Non-pigmented ciliary epithelial cell (primary cell): ENCODE measurements around the gene MB21D2.

Experiments
- DNase-seq: peaks from one replicate; pipeline ENCODE4 v3.0.0-alpha.2; 2010; ENCODE audit warnings: low read depth

The MB21D2 gene

GRCh38 chr3:192833177-192833890 lies 84.3 kb downstream of the MB21D2 start:
- no peak for DNase-seq

DNA sequence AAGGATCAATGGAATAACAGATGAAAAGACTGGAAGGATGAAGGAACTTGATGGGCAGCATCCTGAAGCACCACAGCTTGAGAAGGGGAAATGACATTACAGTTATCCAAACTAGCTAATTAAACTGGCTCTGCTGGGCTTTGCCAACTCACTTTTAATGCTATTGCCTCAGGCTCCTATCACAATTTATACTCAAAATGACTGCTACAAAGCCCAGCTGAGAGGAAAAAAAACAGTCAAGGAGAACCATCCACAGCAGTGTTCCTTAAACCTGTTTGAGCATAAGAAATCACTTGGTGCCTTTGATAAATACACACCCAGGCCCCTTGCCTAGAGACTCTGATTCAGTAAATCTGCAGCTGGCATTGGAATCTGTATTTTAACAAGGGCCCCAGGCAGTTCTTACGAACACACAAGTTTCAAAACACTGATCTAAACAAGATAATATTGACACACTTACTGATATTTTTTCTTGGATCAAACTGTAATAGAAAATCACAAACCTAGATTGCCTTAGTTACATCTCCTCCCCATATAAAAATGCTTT lies 85.8 kb downstream of the MB21D2 start:
- DNase-seq = no peak

DNA sequence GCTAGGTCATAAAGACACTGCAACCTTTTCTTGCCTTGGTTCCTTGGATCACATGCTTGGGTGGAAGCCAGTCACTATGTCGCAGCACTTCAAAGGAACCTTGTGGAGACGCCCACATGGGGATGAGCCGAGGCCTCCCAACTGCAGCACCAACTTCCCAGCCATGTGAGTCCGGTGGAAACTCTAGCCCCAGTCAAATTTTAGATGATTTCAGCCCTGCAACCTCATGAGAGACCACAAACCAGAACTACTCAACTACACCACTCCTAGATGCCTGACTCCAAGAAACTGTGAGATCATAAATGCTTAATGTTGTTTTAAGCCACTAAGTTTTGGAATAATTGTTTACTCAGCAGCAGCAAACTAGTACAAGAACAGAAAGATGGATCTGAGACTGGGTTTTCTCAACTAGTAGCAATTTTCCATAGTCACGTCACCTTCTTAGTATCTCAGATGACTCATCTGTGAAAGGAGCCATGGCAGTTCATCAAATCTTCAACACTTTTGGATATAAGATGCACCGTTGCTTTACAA lies 86.5 kb downstream of the MB21D2 start:
- peak; percentile 88 for DNase-seq

DNA sequence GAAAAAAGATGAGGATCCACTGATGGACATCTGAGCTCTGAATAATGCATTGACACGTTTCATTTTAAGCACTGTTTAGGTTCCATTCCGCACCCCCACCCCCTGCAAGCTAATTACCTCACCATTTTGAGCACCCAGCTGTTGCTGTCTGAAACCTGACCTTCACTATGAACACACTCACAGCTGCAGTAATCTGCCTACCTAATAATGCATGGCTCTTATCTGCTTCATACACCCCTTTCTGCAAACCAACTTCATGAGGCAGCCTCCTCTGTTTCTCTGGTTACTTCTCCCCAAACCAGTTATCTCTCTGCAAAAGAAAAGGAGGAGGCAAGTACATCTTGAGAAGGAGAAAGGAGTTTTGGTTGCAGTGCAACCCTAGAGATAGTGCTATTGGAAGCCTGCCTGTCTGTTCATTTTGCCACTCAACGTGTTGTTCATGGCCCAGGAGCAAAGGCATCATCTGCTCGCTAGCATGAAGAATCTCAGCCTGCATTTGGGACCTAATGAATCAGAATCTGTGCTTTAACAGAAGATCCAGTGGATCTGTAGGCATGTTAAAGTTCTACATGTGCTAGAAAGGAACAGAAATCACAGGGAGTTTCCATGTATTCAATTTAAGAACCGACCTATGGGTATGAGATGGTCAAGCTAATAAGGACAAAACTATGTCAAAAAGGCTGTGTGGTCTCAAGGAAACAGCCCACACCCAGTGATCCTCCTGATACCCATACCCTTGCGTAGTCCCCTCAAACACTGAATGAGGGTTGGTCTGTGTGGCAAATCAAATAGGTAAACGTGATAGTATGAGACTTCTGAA lies 87.2 kb downstream of the MB21D2 start:
- no peak for DNase-seq

DNA sequence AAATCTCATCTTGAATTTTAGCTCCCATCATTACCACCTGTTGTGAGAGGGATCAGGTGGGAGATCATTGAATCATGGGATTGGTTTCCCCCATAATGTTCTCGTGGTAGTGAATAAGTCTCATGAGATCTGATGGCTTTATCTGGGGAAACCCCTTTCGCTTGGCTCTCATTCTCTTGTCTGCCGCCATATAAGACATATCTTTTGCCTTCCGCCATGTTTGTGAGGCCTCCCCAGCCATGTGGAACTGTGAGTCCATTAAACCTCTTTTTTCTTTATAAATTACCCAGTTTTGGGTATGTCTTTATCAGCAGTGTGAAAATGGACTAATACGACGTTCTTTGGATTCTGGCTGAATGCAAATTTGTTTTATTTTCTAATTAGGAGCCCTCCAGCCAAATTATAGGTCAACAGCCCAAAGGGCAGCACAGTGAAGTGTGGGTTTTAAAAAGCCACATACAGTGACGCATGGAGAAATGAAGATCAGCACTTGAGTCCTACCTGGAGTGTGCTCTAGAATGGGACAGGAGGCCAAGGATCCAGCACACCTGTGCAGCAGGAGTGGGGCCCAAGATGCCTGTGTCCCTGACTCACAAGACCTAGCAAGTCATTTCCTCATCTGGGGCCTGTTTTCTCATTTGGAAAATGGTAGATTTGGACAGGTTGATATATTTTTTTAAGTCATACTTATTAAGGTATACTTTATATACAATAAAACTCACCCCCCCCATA lies 89.6 kb downstream of the MB21D2 start:
- DNase-seq = no peak

DNA sequence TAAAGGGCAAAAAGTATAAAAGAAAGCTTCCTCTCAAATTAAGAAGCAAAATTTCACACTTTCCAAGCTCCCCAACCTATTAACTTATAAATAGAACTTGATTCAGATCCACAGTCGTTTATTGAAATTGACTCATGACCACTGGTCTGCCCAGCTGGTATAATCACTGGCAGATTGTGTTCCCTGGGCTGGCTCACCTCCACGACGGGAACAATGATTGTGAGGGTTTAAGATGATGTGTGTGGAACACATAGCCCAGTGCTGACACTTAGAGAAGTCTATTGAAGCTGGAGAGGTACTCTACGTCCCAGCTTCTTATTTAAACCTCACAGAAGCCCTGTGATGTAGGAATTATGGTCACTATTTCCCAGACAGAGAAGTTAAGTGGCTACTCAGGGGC lies 90.4 kb downstream of the MB21D2 start:
- no peak for DNase-seq

DNA sequence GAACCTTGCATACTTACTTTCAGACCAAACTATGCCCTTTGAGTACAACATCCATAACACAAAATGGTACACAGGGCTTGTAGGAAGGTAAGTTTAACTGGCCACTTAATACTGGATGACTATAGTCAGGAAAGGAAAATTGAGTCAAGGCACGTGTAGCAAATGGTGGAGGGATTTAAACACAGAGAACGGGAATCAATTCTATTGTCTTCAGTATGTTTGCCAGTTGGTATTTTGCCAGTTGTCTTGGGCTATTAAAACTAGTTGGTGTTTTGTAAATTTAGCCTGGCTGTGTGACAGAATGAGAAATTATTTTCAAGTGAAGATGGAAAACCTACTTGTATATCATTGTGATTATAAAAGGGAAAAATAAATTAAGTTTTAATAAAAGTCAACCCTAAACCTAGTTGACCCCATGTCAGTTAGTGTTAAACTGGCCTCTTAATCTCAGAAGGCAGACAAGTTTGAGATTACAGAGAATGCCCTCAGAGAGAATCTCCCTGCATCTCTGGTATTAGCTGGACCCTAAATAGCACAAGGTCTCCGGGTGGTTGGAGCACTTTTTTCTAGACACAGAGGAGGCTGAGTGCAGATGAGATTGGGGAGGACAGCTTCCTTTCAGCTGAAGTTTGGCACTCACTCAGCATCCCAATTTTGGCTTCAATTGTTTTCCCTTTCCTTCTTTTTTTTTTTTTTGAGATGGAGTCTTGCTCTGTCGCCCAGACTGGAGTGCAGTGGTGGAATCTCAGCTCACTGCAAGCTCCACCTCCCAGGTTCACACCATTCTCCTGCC lies 91.2 kb downstream of the MB21D2 start:
- no peak for DNase-seq

DNA sequence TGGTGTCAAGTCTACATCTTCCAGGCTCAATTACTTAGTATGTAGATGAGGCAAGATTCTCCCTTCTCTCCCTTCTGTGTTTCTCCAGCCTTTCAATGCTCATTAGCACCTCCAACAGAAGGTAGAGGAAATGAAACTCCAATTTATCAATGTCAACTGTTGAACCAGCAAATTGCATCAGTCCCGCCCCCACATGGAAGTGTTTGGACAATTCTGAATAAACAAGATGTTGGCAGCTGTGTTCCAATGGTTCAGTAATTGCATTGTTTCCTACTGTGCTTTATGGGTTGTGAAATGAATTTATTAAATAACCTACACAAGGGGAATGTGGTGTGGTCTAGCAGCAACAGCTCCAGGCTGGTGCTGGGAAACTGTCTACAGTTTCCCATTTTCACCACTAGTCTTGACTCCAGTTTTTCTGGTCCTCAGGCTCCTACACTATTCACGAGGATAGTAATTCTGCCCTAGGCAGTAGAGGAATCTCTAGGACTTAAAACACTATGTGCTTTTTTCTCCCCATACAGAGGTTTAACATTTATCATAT lies 91.9 kb downstream of the MB21D2 start:
- no peak for DNase-seq

DNA sequence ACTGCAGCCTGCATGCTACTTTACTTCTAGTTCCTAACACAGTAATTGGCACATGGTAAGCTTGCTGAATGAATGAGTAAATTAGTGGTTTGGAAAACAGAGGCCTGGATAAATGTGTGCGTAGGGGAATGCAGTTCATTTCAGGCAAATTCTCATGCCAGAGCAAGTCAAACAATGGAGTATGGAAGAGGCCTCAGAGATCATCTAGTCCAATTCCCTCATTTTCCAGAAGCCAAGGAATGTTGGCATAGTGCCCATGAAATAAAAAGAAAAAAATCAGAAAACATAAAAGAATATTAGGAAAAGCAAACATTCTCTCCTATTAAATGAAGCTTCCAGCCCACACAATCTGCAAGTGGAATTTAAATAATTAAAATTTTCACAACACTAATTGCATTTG lies 92.4 kb downstream of the MB21D2 start:
- no peak for DNase-seq

GRCh38 chr3:192824313-192824712 lies 93.3 kb downstream of the MB21D2 start:
- DNase-seq = no peak

- no peak for DNase-seq
Measured at GRCh38 chr3:192821161-192821560, 96.5 kb downstream of the MB21D2 start.

- no peak for DNase-seq
Measured at GRCh38 chr3:192820161-192820560, 97.5 kb downstream of the MB21D2 start.

DNA sequence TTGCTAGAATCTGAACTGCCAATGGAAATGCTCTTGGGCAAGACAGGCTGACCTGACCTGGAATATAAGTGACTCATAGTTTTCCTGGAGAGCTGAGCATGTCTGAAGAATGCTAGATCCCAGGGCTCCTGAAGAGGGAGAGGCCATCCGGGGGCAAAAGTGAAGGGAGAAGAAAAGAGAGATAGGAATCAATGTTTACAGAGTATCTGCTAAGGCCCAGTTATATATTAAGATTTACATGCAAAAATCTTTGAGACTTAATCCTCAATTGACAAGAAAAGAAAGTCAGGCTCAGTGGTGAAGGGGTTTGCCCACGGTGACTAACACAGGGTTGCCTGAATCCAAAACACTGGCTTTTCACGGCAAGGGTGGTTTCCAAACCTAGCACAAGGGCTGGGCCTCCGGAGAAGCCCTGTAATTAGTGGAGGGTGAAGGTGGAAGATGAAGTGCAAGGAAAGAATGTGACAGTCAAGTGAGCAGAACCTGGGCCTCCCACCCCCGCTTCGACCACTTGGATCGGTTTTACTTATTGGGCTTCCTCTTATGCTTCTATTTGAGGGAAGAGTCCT lies 98.6 kb downstream of the MB21D2 start:
- peak; percentile 54 for DNase-seq

DNA sequence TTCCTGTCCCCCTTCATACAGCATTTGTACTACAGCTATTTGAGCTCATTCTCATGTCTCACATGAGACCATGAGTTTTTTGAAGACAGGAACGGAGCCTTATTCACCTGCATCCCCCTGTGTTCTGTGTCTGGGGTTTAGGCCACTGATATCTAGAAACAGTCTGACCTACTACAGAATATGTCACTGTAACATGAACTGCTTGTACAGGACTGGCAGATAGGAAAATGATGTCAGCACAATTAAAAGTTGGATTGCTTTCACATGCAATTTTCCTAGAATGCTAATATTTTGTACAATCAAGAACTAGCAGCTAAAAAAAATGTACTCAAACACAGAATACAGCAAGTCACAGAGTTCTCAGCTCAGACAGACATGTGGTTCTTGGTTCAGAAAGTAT lies 99.5 kb downstream of the MB21D2 start:
- no peak for DNase-seq

GRCh38 chr3:192817506-192817905 lies 100.2 kb downstream of the MB21D2 start:
- no peak for DNase-seq

DNA sequence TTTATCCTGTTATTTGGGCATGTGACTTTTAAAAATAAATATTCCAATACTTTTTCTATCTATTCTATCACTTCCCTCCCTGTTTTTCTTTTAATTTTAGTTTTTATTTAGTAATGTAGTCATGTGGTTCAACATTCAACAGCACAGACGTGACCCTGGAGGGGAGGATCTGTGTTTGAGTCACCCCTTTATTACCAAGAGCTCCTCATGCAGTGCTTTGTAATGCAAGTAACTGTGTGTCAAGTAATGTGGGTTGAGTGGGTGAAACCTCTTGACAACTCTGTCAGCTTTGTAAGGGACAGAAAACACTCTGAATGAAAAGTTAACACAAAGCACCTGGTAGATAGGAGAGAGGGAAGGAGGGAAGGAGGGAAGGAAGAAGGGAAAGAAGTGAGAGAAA lies 100.6 kb downstream of the MB21D2 start:
- DNase-seq = peak; percentile 65

DNA sequence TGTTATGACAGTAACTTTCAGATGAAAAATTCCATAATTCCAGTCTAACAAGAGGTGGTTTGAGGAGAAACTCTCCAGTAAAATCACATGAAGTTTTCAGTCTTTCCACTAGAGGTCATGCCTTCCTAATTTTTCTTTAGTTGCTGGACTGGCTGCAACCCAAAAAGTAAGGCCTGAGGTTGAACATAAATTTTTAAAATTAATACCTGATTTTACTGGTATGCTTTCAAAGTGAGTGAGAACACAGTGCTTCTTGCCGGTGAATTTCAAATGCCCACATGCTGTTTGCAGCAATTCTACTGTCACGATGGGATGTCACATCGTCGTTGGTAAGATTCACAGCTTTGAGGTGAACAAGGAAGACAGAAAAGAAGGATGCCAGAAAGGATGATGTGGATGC lies 101.3 kb downstream of the MB21D2 start:
- DNase-seq = no peak

DNA sequence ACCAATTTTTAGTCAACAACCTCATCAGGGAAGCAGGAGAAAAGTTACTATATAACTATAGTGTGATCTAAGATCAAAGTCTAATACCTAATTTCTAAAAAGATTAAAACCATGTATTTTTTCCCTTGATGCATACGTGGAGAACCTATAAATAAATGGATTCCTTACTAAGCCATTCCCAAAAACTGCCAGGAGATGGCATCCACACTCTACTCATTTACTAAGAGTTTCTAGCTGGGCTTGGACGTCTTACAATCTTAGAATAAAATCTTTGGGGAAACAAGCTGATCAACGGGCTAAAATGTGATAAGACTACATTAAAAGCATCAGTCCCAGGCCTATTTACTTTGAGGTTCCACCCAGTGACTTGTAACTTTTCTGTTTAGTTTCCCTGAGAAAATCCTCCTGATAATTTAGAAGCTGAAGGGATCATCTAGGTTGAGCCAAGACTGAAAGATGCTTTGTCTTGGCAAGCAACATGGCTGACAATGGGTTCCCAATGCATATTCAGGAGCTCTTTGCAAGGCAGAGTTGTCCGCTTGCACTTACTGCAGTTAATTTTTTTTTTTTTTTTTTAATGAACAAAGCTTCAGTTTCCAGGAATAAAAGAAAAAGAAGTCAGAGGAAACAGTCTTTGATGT lies 104.8 kb downstream of the MB21D2 start:
- peak; percentile 57 for DNase-seq

DNA sequence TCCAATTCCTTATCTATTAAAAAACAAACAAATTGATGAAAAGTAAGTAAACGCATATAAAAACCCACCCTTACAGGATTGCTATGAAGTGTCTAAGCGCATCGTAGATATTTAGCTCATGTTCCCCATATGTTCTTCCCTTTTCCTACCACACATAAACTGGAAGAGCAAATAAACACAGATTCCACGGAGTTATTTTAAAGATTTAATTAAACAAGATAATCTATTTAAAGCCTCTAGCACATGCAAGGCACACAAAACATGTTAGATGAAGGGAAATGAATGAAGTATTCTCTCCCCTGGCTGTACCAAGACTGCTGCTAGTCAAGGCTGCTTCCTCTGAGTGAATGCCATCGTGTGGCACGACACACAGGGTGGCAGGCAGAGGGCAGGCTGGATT lies 111.9 kb downstream of the MB21D2 start:
- no peak for DNase-seq

DNA sequence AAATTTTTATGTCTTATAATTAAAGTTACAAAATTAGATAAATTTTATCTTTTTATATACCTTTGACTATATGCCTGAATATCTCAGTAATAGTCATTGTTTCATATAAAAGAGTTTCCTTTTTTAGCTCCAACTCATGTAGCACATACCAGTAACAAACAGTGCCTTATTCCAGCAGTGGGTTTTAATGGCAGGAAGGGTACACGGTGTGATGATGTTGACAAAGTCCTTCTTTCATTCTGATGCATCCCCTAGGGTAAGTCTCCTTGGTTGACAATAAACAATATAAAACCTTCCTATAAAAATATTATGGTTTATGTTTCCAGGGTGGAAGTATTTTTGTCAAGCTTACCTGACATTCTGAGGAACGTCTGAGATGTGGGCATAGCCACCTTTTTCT lies 113.2 kb downstream of the MB21D2 start:
- no peak for DNase-seq
